Stimulated activated memory B cell treated with anti-CD40 and anti-IgM and Interleukin-4, amounts not matched to agents 10 μg/mL and 1 μg/mL and 100 μg/mL, for 72 hours (primary cell): ENCODE results near the gene PSD2.

Source experiments
- ATAC-seq: fragments of 150-1000 bp; cut with Tn5 transposase; 2 replicates; pipeline ENCODE4 v1.10.0; 2021
- H3K27ac Mint-ChIP-seq: one replicate; pipeline ENCODE4 v1.8.0; 2022; ENCODE audit warnings: mild to moderate bottlenecking, mixed read lengths
- H3K27me3 Mint-ChIP-seq: one replicate; pipeline ENCODE4 v1.8.0; 2022; ENCODE audit warnings: mixed read lengths
- H3K36me3 Mint-ChIP-seq: one replicate; pipeline ENCODE4 v1.8.0; 2022; ENCODE audit warnings: mixed read lengths
- H3K4me1 Mint-ChIP-seq: one replicate; pipeline ENCODE4 v1.8.0; 2022; ENCODE audit warnings: mixed read lengths
- H3K4me3 Mint-ChIP-seq: one replicate; pipeline ENCODE4 v1.8.0; 2022; ENCODE audit warnings: mild to moderate bottlenecking, moderate library complexity, mixed read lengths
- H3K9me3 Mint-ChIP-seq: one replicate; pipeline ENCODE4 v1.8.0; 2022; ENCODE audit warnings: mixed read lengths

The PSD2 gene

DNA sequence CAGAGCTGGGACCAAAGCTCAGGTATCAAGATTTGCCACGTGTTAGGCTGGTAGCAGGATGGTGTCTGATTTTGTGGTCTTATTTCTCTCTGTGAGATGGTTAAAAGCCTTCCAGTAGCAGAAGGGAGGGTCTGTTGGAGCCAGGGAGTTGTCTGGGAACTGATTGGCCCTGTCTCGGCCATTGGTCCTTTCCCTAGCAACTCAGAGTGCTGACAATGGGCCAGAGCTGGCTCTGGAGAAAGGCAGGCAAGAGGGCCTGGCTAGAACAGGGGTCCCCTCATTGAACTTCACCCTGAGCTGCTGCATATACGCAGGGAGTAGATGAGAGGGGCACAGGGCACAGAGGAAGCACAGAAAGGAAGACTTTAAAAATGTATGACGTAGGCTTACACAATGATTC lies 92.8 kb downstream of the PSD2 start:
- Mint-ChIP-seq H3K9me3 (no peaks in the 10 kb centered on the region), H3K36me3 (no peaks in the 10 kb centered on the region), H3K4me1 (peaks cover 16% of the 10 kb centered on the region), H3K27ac (no peak overlapping the region), H3K4me3 (no peak overlapping the region), H3K27me3 (peaks cover 70% of the 10 kb centered on the region)
- ATAC-seq, result no peak

- ATAC-seq, result no peak
- Mint-ChIP-seq H3K9me3 (no peaks in the 10 kb centered on the region), H3K27ac (no peak overlapping the region), H3K4me1 (peaks cover 16% of the 10 kb centered on the region), H3K4me3 (no peak overlapping the region), H3K27me3 (peaks cover 70% of the 10 kb centered on the region), H3K36me3 (no peaks in the 10 kb centered on the region)
Observed at GRCh38 chr5:139889410-139889809, 93.8 kb downstream of the PSD2 start.

DNA sequence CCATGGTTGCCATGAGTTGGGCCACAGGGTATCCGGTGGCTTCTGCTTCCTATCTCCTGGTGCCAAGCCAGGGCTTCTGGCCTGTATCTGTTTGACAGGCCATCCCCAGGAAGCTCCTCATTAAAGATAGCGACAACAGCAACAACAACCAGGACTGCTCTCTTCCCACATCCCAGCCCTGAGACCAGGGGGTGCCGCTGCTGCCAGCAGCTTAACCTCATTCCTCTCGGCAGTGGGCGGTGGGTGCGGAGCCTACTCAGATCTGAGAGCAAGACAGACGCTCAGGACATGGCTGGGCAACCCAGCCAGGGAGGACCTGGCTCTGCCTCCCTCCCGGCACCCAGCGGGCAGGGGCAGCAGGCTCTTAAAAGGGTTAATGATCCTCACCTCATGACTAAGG lies 98.3 kb downstream of the PSD2 start:
- no peak for ATAC-seq
- Mint-ChIP-seq H3K36me3 (no peaks in the 10 kb centered on the region), H3K4me1 (no peaks in the 10 kb centered on the region), H3K27ac (no peak overlapping the region), H3K9me3 (no peaks in the 10 kb centered on the region), H3K27me3 (peaks cover 53% of the 10 kb centered on the region), H3K4me3 (no peak overlapping the region)
